CD8-positive, alpha-beta memory T cell (primary cell): ENCODE results near the gene PITPNC1. TPM values are rescaled to one million over a fixed set of nuclear protein-coding genes. Genes with fewer than 3 reads are reported as not detected.
"Not testable (repeated sequence)": the region's sequence is repeated elsewhere in the genome, so short reads cannot be mapped to it uniquely, and the experiment has no call there.

Source experiments
- CTCF ChIA-PET: fragments of 350-600 bp; sonication (Branson Sonifier 250); formaldehyde crosslinking; loops from one replicate; lab custom pipeline; 2021; ENCODE audit warnings: antibody characterized with exemption; lab: Charles Lee
- POLR2A ChIA-PET: fragments of 350-600 bp; sonication (Branson Sonifier 250); formaldehyde crosslinking; loops from one replicate; lab custom pipeline; 2021; ENCODE audit warnings: antibody characterized with exemption; lab: Charles Lee
- DNase-seq, 5 donors: peaks; one replicate each; pipeline versions ENCODE4 v3.0.0 to v3.0.0-alpha.2; 2020 to 2022; ENCODE audit warnings: mixed read lengths in 1 of 5
- H3K27ac ChIP-seq: one replicate; pipeline ENCODE4 v1.7.0; 2013; ENCODE audit warnings: low read depth, mild to moderate bottlenecking, low read length, moderate library complexity
- H3K27me3 ChIP-seq: 2 replicates; pipeline ENCODE4 v1.7.0; 2013; ENCODE audit warnings: low read length, mild to moderate bottlenecking; ENCODE audit not compliant: insufficient read depth, poor library complexity, severe bottlenecking
- H3K36me3 ChIP-seq: 2 replicates; pipeline ENCODE4 v1.7.0; 2013; ENCODE audit warnings: mild to moderate bottlenecking, low read length, moderate library complexity; ENCODE audit not compliant: insufficient read depth
- H3K4me1 ChIP-seq: 2 replicates; pipeline ENCODE4 v1.7.0; 2013; ENCODE audit warnings: mild to moderate bottlenecking, low read length, moderate library complexity; ENCODE audit not compliant: insufficient read depth
- H3K4me3 ChIP-seq: 2 replicates; pipeline ENCODE4 v1.7.0; 2013; ENCODE audit warnings: mild to moderate bottlenecking, low read length
- H3K9me3 ChIP-seq: 2 replicates; pipeline ENCODE4 v1.7.0; 2013; ENCODE audit warnings: mild to moderate bottlenecking, low read length
- H3K27ac Mint-ChIP-seq, 8 donors: one replicate each; pipeline ENCODE4 v1.8.0; 2020 to 2021; ENCODE audit warnings: mixed read lengths in 8 of 8, mild to moderate bottlenecking in 6 of 8, inconsistent platforms in 3 of 8, moderate library complexity in 3 of 8
- H3K27me3 Mint-ChIP-seq, 2 donors: one replicate each; pipeline ENCODE4 v1.8.0; 2020 to 2021; ENCODE audit warnings: mixed read lengths in 2 of 2, mild to moderate bottlenecking in 1 of 2, moderate library complexity in 1 of 2
- H3K36me3 Mint-ChIP-seq, 3 donors: one replicate each; pipeline ENCODE4 v1.8.0; 2020 to 2021; ENCODE audit warnings: mixed read lengths in 3 of 3, inconsistent platforms in 1 of 3, mild to moderate bottlenecking in 1 of 3
- H3K4me1 Mint-ChIP-seq, 3 donors: one replicate each; pipeline ENCODE4 v1.8.0; 2020 to 2021; ENCODE audit warnings: mixed read lengths in 3 of 3, inconsistent platforms in 1 of 3, mild to moderate bottlenecking in 1 of 3
- H3K4me3 Mint-ChIP-seq, 7 donors: one replicate each; pipeline ENCODE4 v1.8.0; 2020 to 2021; ENCODE audit warnings: mixed read lengths in 7 of 7, mild to moderate bottlenecking in 6 of 7, moderate library complexity in 4 of 7, inconsistent platforms in 2 of 7
- H3K9me3 Mint-ChIP-seq, 5 donors: one replicate each; pipeline ENCODE4 v1.8.0; 2020 to 2022; ENCODE audit warnings: mixed read lengths in 5 of 5, mild to moderate bottlenecking in 3 of 5, moderate library complexity in 2 of 5, inconsistent platforms in 1 of 5
- polyA plus RNA-seq: library from polyadenylated mRNA; unstranded; fragments of 300-500 nt; fragmentation: Illumina TruSeq; gene quantifications from one replicate; pipeline ENCODE4 v1.2.3, GENCODE V29; 2021
- total RNA-seq, 2 experiments: library from RNA; stranded (reverse); gene quantifications; one replicate each; pipeline ENCODE4 v1.2.3, GENCODE V29; 2021

The PITPNC1 gene
- total and polyA plus RNA-seq, 3 experiments from 2014 or later, result 43.1 to 163 (median 45.1) TPM

- Mint-ChIP-seq H3K27ac (peak overlapping the region; percentile 70 to 96 (median 94)), H3K27me3 (peaks cover 0 to 1% of the 10 kb centered on the region in 2 donors), H3K9me3 (no peaks in the 10 kb centered on the region), H3K4me3 (peak overlapping the region; percentile 86 to 99 (median 96)), H3K4me1 (peaks cover 49 to 66% (median 55%) of the 10 kb centered on the region in 3 donors), H3K36me3 (peaks cover 0 to 40% (median 5%) of the 10 kb centered on the region in 3 donors)
- Histone ChIP-seq H3K4me3 (peak overlapping the region; percentile 93), H3K27me3 (no peaks in the 10 kb centered on the region), H3K9me3 (no peaks in the 10 kb centered on the region), H3K27ac (peak overlapping the region; percentile 82), H3K4me1 (peaks cover 50% of the 10 kb centered on the region), H3K36me3 (no peaks in the 10 kb centered on the region)
- peak; percentile 71 to 87 (median 82) for DNase-seq
- POLR2A ChIA-PET, result interaction anchor here (0.5 to 4.5 kb wide), 16 partner anchors 11 to 447 kb away, joined by 3 to 50 read pairs (median 4); partner anchors contain the start of gene PSMD12
- CTCF ChIA-PET, result interaction anchor here (0.7 to 11.7 kb wide), 48 partner anchors 8 to 336 kb away, joined by 3 to 269 read pairs (median 4); partner anchors contain the start of gene PSMD12
These were observed 1.6 kb downstream of the PITPNC1 start for GRCh38 chr17:67378454-67379250.

- POLR2A ChIA-PET, result interaction anchor here (1.0 to 4.5 kb wide), 8 partner anchors 11 to 105 kb away, joined by 3 to 50 read pairs (median 8); partner anchors contain the start of gene PSMD12
- peak overlapping the region; percentile 93 for H3K4me3 ChIP-seq
- no peaks in the 10 kb centered on the region for H3K27me3 ChIP-seq
- DNase-seq, result no peak
- Mint-ChIP-seq H3K27ac (peak overlapping the region; percentile 70 to 96 (median 94)), H3K4me1 (peaks cover 53 to 71% (median 58%) of the 10 kb centered on the region in 3 donors), H3K9me3 (no peaks in the 10 kb centered on the region), H3K4me3 (peak overlapping the region; percentile 86 to 99 (median 96)), H3K27me3 (peaks cover 0 to 1% of the 10 kb centered on the region in 2 donors), H3K36me3 (peaks cover 0 to 45% (median 5%) of the 10 kb centered on the region in 3 donors)
- CTCF ChIA-PET, result interaction anchor here (0.5 to 11.7 kb wide), 32 partner anchors 8 to 320 kb away, joined by 3 to 269 read pairs (median 4); no protein-coding TSS in a partner anchor
- peak overlapping the region; percentile 48 for H3K27ac ChIP-seq
- peaks cover 50% of the 10 kb centered on the region for H3K4me1 ChIP-seq
- no peaks in the 10 kb centered on the region for H3K36me3 ChIP-seq
- no peaks in the 10 kb centered on the region for H3K9me3 ChIP-seq
These were observed 2.2 kb downstream of the PITPNC1 start for GRCh38 chr17:67379251-67379630.

- POLR2A ChIA-PET, result interaction anchor here (0.6 to 0.7 kb wide), 2 partner anchors 71 to 214 kb away, joined by 3 to 6 read pairs; no protein-coding TSS in a partner anchor
- Mint-ChIP-seq H3K36me3 (peaks cover 4 to 52% (median 8%) of the 10 kb centered on the region in 3 donors), H3K9me3 (no peaks in the 10 kb centered on the region), H3K4me3 (peak overlapping the region in 6 of 7 donors; percentile 27 to 79 (median 49)), H3K27me3 (no peaks in the 10 kb centered on the region), H3K4me1 (peaks cover 50 to 69% (median 53%) of the 10 kb centered on the region in 3 donors), H3K27ac (peak overlapping the region; percentile 39 to 96 (median 84))
- peaks cover 45% of the 10 kb centered on the region for H3K4me1 ChIP-seq
- no peak overlapping the region for H3K27ac ChIP-seq
- DNase-seq, result no peak
- H3K4me3 ChIP-seq, result no peak overlapping the region
- H3K9me3 ChIP-seq, result no peaks in the 10 kb centered on the region
- H3K36me3 ChIP-seq, result no peaks in the 10 kb centered on the region
- no peaks in the 10 kb centered on the region for H3K27me3 ChIP-seq
- CTCF ChIA-PET, result interaction anchor here (1.5 to 11.7 kb wide), 2 partner anchors 44 to 97 kb away, joined by 5 to 269 read pairs; no protein-coding TSS in a partner anchor
These were observed 4.8 kb downstream of the PITPNC1 start for GRCh38 chr17:67381929-67382257.

- Histone ChIP-seq H3K4me3 (no peak overlapping the region), H3K27me3 (no peaks in the 10 kb centered on the region), H3K27ac (no peak overlapping the region), H3K9me3 (no peaks in the 10 kb centered on the region), H3K36me3 (no peaks in the 10 kb centered on the region), H3K4me1 (peaks cover 54% of the 10 kb centered on the region)
- peaks cover 3 to 42% (median 4%) of the 10 kb centered on the region in 3 donors for H3K36me3 Mint-ChIP-seq
- ChIA-PET CTCF (interaction anchor here (1.1 to 5.5 kb wide), 3 partner anchors 68 to 90 kb away, joined by 8 to 81 read pairs (median 8); no protein-coding TSS in a partner anchor), POLR2A (interaction anchor here (0.7 to 1.6 kb wide), 4 partner anchors 13 to 93 kb away, joined by 3 to 4 read pairs (median 3); no protein-coding TSS in a partner anchor)
- peaks cover 63 to 88% (median 70%) of the 10 kb centered on the region in 3 donors for H3K4me1 Mint-ChIP-seq
- H3K27ac Mint-ChIP-seq, result peak overlapping the region in 7 of 8 donors; percentile 21 to 86 (median 64)
- peak overlapping the region in 3 of 7 donors; percentile 10 to 14 (median 12) for H3K4me3 Mint-ChIP-seq
- no peaks in the 10 kb centered on the region for H3K27me3 Mint-ChIP-seq
- no peaks in the 10 kb centered on the region for H3K9me3 Mint-ChIP-seq
- peak in 1 of 5 donors; percentile 42 for DNase-seq
These were observed 8.3 kb downstream of the PITPNC1 start for GRCh38 chr17:67385122-67385988.

- Histone ChIP-seq H3K36me3 (no peaks in the 10 kb centered on the region), H3K4me3 (no peak overlapping the region), H3K9me3 (no peaks in the 10 kb centered on the region), H3K27me3 (no peaks in the 10 kb centered on the region), H3K4me1 (peaks cover 60% of the 10 kb centered on the region), H3K27ac (no peak overlapping the region)
- H3K4me3 Mint-ChIP-seq, result peak overlapping the region in 5 of 7 donors; percentile 1 to 51 (median 3)
- H3K27me3 Mint-ChIP-seq, result no peaks in the 10 kb centered on the region
- peaks cover 4 to 41% (median 4%) of the 10 kb centered on the region in 3 donors for H3K36me3 Mint-ChIP-seq
- H3K9me3 Mint-ChIP-seq, result no peaks in the 10 kb centered on the region
- peak; percentile 34 to 62 (median 37) for DNase-seq
- POLR2A ChIA-PET, result interaction anchor here (1.0 to 1.6 kb wide), 3 partner anchors 54 to 88 kb away, joined by 3 to 5 read pairs (median 4); no protein-coding TSS in a partner anchor
- CTCF ChIA-PET, result interaction anchor here (0.6 to 5.5 kb wide), 6 partner anchors 8 to 97 kb away, joined by 3 to 81 read pairs (median 8); no protein-coding TSS in a partner anchor
- H3K27ac Mint-ChIP-seq, result peak overlapping the region; percentile 36 to 95 (median 88)
- peaks cover 69 to 94% (median 77%) of the 10 kb centered on the region in 3 donors for H3K4me1 Mint-ChIP-seq
These were observed 10.0 kb downstream of the PITPNC1 start for GRCh38 chr17:67386965-67387551.

- H3K27ac Mint-ChIP-seq, result peak overlapping the region; percentile 89 to 99 (median 94)
- not testable (repeated sequence) for H3K27me3 ChIP-seq, H3K9me3 Mint-ChIP-seq, H3K27me3 Mint-ChIP-seq, H3K9me3 ChIP-seq, DNase-seq, H3K4me3 ChIP-seq, H3K27ac ChIP-seq, H3K36me3 ChIP-seq
- H3K4me1 ChIP-seq, result peaks cover 68% of the 10 kb centered on the region
- ChIA-PET POLR2A (interaction anchor here (0.5 to 2.5 kb wide), 7 partner anchors 11 to 99 kb away, joined by 3 to 17 read pairs (median 3); no protein-coding TSS in a partner anchor), CTCF (interaction anchor here (0.8 to 5.5 kb wide), 8 partner anchors 8 to 96 kb away, joined by 3 to 81 read pairs (median 10); partner anchors contain the start of gene PITPNC1)
- H3K4me3 Mint-ChIP-seq, result peak overlapping the region in 1 of 7 donors; percentile 9
- peaks cover 7 to 37% (median 9%) of the 10 kb centered on the region in 3 donors for H3K36me3 Mint-ChIP-seq
- peaks cover 73 to 94% (median 81%) of the 10 kb centered on the region in 3 donors for H3K4me1 Mint-ChIP-seq
These were observed 11.5 kb downstream of the PITPNC1 start for GRCh38 chr17:67388536-67388935.
